HG03342 (cell line): ENCODE measurements around the gene IL18BP.

ENCODE experiments used
- ATAC-seq: cut with Tn5 transposase; IDR thresholded peaks from one replicate; pipeline ENCODE4 v1.9.1; 2021; ENCODE audit warnings: mild to moderate bottlenecking, moderate library complexity; ENCODE audit not compliant: unreplicated experiment

IL18BP gene

GRCh38 chr11:71998649-71999310 is at the start of gene IL18BP:
Gene IL18BP (plus strand): TSS chr11:71998909. CDS start chr11:71999985, 1,076 bp downstream.
- no peak for ATAC-seq

GRCh38 chr11:71949034-71949433 is 49.7 kb upstream of the IL18BP start:
- ATAC-seq = no peak

- ATAC-seq = no peak
Observed at GRCh38 chr11:71951741-71952310, 46.9 kb upstream of the IL18BP start.

- ATAC-seq = no peak
Observed at GRCh38 chr11:71955898-71956456, 42.7 kb upstream of the IL18BP start.

GRCh38 chr11:71962428-71963038 is 36.2 kb upstream of the IL18BP start:
- ATAC-seq = peak; percentile 77

- ATAC-seq = no peak
Observed at GRCh38 chr11:71963468-71963867, 35.2 kb upstream of the IL18BP start.

GRCh38 chr11:71964641-71965040 is 34.1 kb upstream of the IL18BP start:
- no peak for ATAC-seq

GRCh38 chr11:71971680-71972079 is 27.0 kb upstream of the IL18BP start:
- ATAC-seq = no peak

GRCh38 chr11:71976551-71976950 is 22.2 kb upstream of the IL18BP start:
- ATAC-seq = no peak

- ATAC-seq = no peak
Observed at GRCh38 chr11:71977090-71977489, 21.6 kb upstream of the IL18BP start.

- no peak for ATAC-seq
Observed at GRCh38 chr11:71977743-71978418, 20.8 kb upstream of the IL18BP start.

GRCh38 chr11:71979094-71979493 is 19.6 kb upstream of the IL18BP start:
- no peak for ATAC-seq

GRCh38 chr11:71979602-71980001 is 19.1 kb upstream of the IL18BP start:
- no peak for ATAC-seq

GRCh38 chr11:71986131-71986530 is 12.6 kb upstream of the IL18BP start:
- ATAC-seq = no peak

- no peak for ATAC-seq
Observed at GRCh38 chr11:71987521-71987920, 11.2 kb upstream of the IL18BP start.

- ATAC-seq = no peak
Observed at GRCh38 chr11:71988050-71988449, 10.7 kb upstream of the IL18BP start.

GRCh38 chr11:71990701-71991100 is 8.0 kb upstream of the IL18BP start:
- no peak for ATAC-seq

GRCh38 chr11:71991494-71991893 is 7.2 kb upstream of the IL18BP start:
- peak; percentile 77 for ATAC-seq

- ATAC-seq = no peak
Observed at GRCh38 chr11:71992136-71992730, 6.5 kb upstream of the IL18BP start.

- no peak for ATAC-seq
Observed at GRCh38 chr11:71994786-71995185, 3.9 kb upstream of the IL18BP start.

GRCh38 chr11:71995726-71996291 is 2.9 kb upstream of the IL18BP start:
- ATAC-seq = no peak
